Measurements from ENCODE around the gene MC5R.

- TF ChIP-seq CTCF (IDR thresholded peaks at IDR 0.05; ENCODE audit: low read depth, low read length, missing input control): no peak
- TF ChIP-seq YY1 (IDR thresholded peaks at IDR 0.05): no peak
- no peak for TF ChIP-seq RAD21 (IDR thresholded peaks at IDR 0.05)
- no peak for TF ChIP-seq JUND (IDR thresholded peaks at IDR 0.05)
- TF ChIP-seq TAF1 (conservative IDR thresholded peaks at IDR 0.05): no peak
Measured at GRCh38 chr18:13804305-13804704, 19.6 kb upstream of the MC5R start.
